Measurements from ENCODE around the gene CLEC3B. TPM values are rescaled to one million over a fixed set of nuclear protein-coding genes. Genes with fewer than 3 reads are reported as not detected.

The CLEC3B gene
- total RNA-seq, 2 experiments from 2014 or later: 0.34 to 0.36 TPM

DNA sequence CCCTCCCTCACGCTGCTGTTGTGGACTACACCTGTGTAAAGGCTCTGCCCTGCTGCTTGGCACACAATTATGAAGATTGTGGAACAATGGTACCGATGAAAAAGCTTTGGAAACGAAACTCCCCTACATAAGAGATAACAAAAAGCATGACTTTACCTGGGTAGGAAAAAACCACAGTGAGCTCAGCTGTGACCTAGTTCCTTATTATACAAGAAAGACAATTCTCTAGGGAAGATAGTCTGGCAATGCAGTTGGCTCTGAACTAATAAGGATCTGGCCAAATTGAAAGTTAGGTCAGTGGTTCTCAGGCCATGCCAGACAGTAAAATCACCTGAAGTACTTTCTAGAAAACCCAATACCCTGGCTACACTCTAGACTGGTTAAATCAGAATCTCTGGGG lies 16.1 kb downstream of the CLEC3B start:
- Mint-ChIP-seq H3K27ac (no peak overlapping the region), H3K4me3 (no peak overlapping the region), H3K27me3 (peaks cover 7% of the 10 kb centered on the region), H3K4me1 (ENCODE audit: low read depth) (peaks cover 26% of the 10 kb centered on the region), H3K36me3 (ENCODE audit: low read depth) (no peaks in the 10 kb centered on the region), H3K9me3 (no peaks in the 10 kb centered on the region)
- DNase-seq (no peak), ATAC-seq (ENCODE audit: poor library complexity) (no peak)
- no peak overlapping the region for H3K4me3 ChIP-seq (ENCODE audit: low read length)
- no peak overlapping the region for H3K27ac ChIP-seq (ENCODE audit: low read depth in 1 of 2, low read length in 2 of 2)
- intact Hi-C loops (cut with DNase I, micrococcal nuclease): loop anchor here in 1 of 2 experiments (5.0 to 10.0 kb wide), 2 partner anchors 75 to 883 kb away; no protein-coding TSS in a partner anchor
- peaks cover 22% of the 10 kb centered on the region for H3K4me1 ChIP-seq (ENCODE audit: insufficient read depth, low read length)
- POLR2A ChIA-PET: interaction anchor here (1.0 to 1.3 kb wide), 2 partner anchors 104 to 168 kb away, joined by 3 to 10 read pairs; partner anchors contain the start of gene CDCP1
- H3K27me3 ChIP-seq (ENCODE audit: control insufficient read depth in 1 of 2, insufficient read depth in 2 of 2, low read length in 2 of 2): peaks cover under 1% of the 10 kb centered on the region in 2 experiments
- TF ChIP-seq, protein P1, sequence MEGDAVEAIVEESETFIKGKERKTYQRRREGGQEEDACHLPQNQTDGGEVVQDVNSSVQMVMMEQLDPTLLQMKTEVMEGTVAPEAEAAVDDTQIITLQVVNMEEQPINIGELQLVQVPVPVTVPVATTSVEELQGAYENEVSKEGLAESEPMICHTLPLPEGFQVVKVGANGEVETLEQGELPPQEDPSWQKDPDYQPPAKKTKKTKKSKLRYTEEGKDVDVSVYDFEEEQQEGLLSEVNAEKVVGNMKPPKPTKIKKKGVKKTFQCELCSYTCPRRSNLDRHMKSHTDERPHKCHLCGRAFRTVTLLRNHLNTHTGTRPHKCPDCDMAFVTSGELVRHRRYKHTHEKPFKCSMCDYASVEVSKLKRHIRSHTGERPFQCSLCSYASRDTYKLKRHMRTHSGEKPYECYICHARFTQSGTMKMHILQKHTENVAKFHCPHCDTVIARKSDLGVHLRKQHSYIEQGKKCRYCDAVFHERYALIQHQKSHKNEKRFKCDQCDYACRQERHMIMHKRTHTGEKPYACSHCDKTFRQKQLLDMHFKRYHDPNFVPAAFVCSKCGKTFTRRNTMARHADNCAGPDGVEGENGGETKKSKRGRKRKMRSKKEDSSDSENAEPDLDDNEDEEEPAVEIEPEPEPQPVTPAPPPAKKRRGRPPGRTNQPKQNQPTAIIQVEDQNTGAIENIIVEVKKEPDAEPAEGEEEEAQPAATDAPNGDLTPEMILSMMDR (IDR thresholded peaks at IDR 0.05): no peak
- no peaks in the 10 kb centered on the region for H3K36me3 ChIP-seq (ENCODE audit: insufficient read depth, low read length)
- CTCF ChIA-PET: interaction anchor here (1.4 to 3.5 kb wide), 4 partner anchors 167 to 614 kb away, joined by 5 to 56 read pairs (median 8); partner anchors contain the start of gene TMEM158
- no peaks in the 10 kb centered on the region for H3K9me3 ChIP-seq (ENCODE audit: control insufficient read depth in 1 of 2, insufficient read depth in 1 of 2, low read length in 2 of 2)

GRCh38 chr3:45043728-45044299 lies 17.7 kb downstream of the CLEC3B start:
- DNase-seq: peak in 2 of 14 experiments; percentile 43 to 51
- Mint-ChIP-seq H3K4me1 (ENCODE audit: low read depth) (peaks cover 21% of the 10 kb centered on the region), H3K9me3 (no peaks in the 10 kb centered on the region), H3K36me3 (ENCODE audit: low read depth) (no peaks in the 10 kb centered on the region), H3K4me3 (no peak overlapping the region), H3K27me3 (no peaks in the 10 kb centered on the region), H3K27ac (no peak overlapping the region)
- Histone ChIP-seq H3K4me3 (ENCODE audit: low read length) (no peak overlapping the region), H3K4me1 (ENCODE audit: insufficient read depth, low read length) (peaks cover 17% of the 10 kb centered on the region), H3K27ac (ENCODE audit: low read depth in 1 of 2, low read length in 2 of 2) (no peak overlapping the region), H3K36me3 (ENCODE audit: insufficient read depth, low read length) (no peaks in the 10 kb centered on the region), H3K27me3 (ENCODE audit: control insufficient read depth in 1 of 2, insufficient read depth in 2 of 2, low read length in 2 of 2) (peaks cover 0 to 7% of the 10 kb centered on the region in 2 experiments), H3K9me3 (ENCODE audit: control insufficient read depth in 1 of 2, insufficient read depth in 1 of 2, low read length in 2 of 2) (no peaks in the 10 kb centered on the region)
- TF ChIP-seq, protein P1 (IDR thresholded peaks at IDR 0.05): no peak
- CTCF ChIA-PET: interaction anchor here (0.7 to 1.5 kb wide), 3 partner anchors 14 to 423 kb away, joined by 3 to 4 read pairs (median 3); no protein-coding TSS in a partner anchor
- POLR2A ChIA-PET: no interaction called here
- ATAC-seq (ENCODE audit: poor library complexity): no peak
- intact Hi-C loops (cut with DNase I, micrococcal nuclease): loop anchor here in 1 of 2 experiments (5.0 to 10.0 kb wide), 2 partner anchors 73 to 881 kb away; no protein-coding TSS in a partner anchor

DNA sequence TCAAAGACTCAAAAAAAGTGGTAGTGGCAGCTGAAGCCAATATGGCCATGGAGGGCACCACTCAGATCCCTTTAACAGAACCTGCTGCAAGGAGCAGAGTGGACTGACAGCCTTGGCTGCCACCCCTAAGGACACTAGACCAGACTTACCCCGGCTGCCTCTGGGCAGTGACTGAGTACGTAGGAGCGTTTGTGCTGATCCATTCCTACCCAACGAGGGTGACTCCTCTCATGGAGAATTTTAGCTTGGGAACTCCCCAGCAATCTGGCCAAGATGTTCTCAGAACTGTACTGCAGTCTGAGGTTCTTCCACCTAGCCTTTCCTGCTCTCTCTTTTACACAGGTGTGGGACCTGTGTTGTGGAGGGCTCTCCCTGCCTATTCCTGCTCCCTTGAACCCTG lies 22.1 kb downstream of the CLEC3B start:
- Mint-ChIP-seq H3K4me3 (no peak overlapping the region), H3K27me3 (no peaks in the 10 kb centered on the region), H3K4me1 (ENCODE audit: low read depth) (no peaks in the 10 kb centered on the region), H3K9me3 (no peaks in the 10 kb centered on the region), H3K36me3 (ENCODE audit: low read depth) (no peaks in the 10 kb centered on the region), H3K27ac (no peak overlapping the region)
- H3K36me3 ChIP-seq (ENCODE audit: insufficient read depth, low read length): no peaks in the 10 kb centered on the region
- no peaks in the 10 kb centered on the region for H3K4me1 ChIP-seq (ENCODE audit: insufficient read depth, low read length)
- POLR2A ChIA-PET: no interaction called here
- H3K4me3 ChIP-seq (ENCODE audit: low read length): no peak overlapping the region
- DNase-seq (no peak), ATAC-seq (ENCODE audit: poor library complexity) (no peak)
- TF ChIP-seq, protein P1 (IDR thresholded peaks at IDR 0.05): no peak
- CTCF ChIA-PET: interaction anchor here (0.7 kb wide), 1 partner anchor 162 kb away, joined by 3 read pairs; no protein-coding TSS in a partner anchor
- H3K27ac ChIP-seq (ENCODE audit: low read depth in 1 of 2, low read length in 2 of 2): no peak overlapping the region
- intact Hi-C loops (cut with DNase I, micrococcal nuclease): loop anchor here in 1 of 2 experiments (10.0 kb wide), 1 partner anchor 877 kb away; no protein-coding TSS in a partner anchor
- peaks cover 0 to 8% of the 10 kb centered on the region in 2 experiments for H3K27me3 ChIP-seq (ENCODE audit: control insufficient read depth in 1 of 2, insufficient read depth in 2 of 2, low read length in 2 of 2)
- no peaks in the 10 kb centered on the region for H3K9me3 ChIP-seq (ENCODE audit: control insufficient read depth in 1 of 2, insufficient read depth in 1 of 2, low read length in 2 of 2)
